Mammary epithelial cell (primary cell): ENCODE results near the gene SEMA3G.

Source experiments
- CTCF ChIP-seq, 2 donors: IDR thresholded peaks in 1 of 2; conservative IDR thresholded peaks in 1 of 2; 2 replicates each; pipeline ENCODE4 v1.5.1; 2011 to 2012; ENCODE audit warnings: inconsistent platforms in 2 of 2, low read length in 2 of 2, mild to moderate bottlenecking in 2 of 2, control low read depth in 1 of 2, low read depth in 1 of 2; ENCODE audit not compliant: insufficient read depth in 1 of 2; ENCODE audit errors: extremely low read depth in 1 of 2
- EZH2 ChIP-seq: IDR thresholded peaks from 2 replicates; pipeline ENCODE4 v1.6.1; 2012; ENCODE audit warnings: low read length, inconsistent platforms, borderline replicate concordance

- TF ChIP-seq CTCF (conservative IDR thresholded peaks at IDR 0.05 in 1 of 2, IDR thresholded peaks at IDR 0.05 in 1 of 2; ENCODE audit: extremely low read depth in 1 of 2, insufficient read depth in 1 of 2, low read depth in 1 of 2, low read length in 2 of 2) (no peak), EZH2 (no peak)
These were observed 34.4 kb upstream of the SEMA3G start for GRCh38 chr3:52479037-52479876.
